Measurements from ENCODE around the gene PTHLH. TPM values are rescaled to one million over a fixed set of nuclear protein-coding genes. Genes with fewer than 3 reads are reported as not detected.

The PTHLH gene
- total RNA-seq, 4 donors from 2014 or later = 2.5 to 5.5 (median 3.3) TPM

DNA sequence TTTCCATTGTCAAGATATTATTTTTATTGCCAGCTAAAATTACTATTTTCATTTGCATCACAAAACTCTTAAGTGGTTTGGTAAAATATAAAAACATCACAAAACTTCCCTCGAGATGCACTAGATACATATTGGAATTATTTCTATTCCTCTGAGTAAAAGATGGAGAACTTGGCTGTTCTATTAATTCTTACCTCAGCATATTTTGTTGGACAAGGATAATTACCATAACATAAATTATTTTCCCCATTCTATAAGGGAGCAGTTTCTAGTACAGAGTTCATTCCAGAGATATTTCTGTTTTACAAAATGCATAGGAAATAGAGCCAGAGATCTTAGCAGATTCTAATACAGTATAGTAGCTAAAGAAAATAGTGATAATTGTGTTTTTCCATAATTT is 42.6 kb upstream of the PTHLH start:
- DNase-seq (ENCODE audit: extremely low spot score) = no peak
- TF ChIP-seq EP300 (IDR thresholded peaks at IDR 0.05) (no peak), CTCF (IDR thresholded peaks at IDR 0.05) (no peak), POLR2AphosphoS5 (IDR thresholded peaks at IDR 0.05) (no peak), POLR2A (IDR thresholded peaks at IDR 0.05; ENCODE audit: low read depth) (no peak)
- 90% methylated on average over 1 of the region's 1 CpG for WGBS
- Histone ChIP-seq H3K27me3 (no peaks in the 10 kb centered on the region), H3K4me3 (no peak overlapping the region), H3K27ac (replicated peaks in 1 of 4) (no peak overlapping the region), H3K9me3 (no peaks in the 10 kb centered on the region), H3K4me1 (no peaks in the 10 kb centered on the region), H3K36me3 (no peaks in the 10 kb centered on the region)
- intact Hi-C loops (cut with DNase I) = no loop called here

DNA sequence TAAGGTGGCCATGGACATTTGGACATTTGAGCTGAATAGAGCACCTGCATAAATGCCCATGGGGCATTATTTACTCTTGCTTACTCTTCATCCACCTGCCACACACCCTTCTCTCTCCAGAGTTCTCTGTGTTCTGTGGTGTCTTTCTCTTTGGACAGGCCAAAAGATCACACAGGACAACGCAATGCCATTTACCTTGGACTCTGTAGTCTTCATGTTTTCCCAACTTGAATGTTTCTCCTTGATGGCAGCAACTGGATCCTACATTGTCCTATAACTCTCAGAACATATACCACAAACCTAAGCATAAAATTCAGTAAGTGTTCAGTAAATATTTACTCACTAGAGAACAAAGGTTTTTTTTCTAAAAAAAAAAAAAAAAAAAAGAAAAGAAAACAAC is 41.7 kb upstream of the PTHLH start:
- no peaks in the 10 kb centered on the region for H3K36me3 ChIP-seq
- intact Hi-C loops (cut with DNase I) = no loop called here
- no peak for DNase-seq (ENCODE audit: extremely low spot score)
- no peaks in the 10 kb centered on the region for H3K4me1 ChIP-seq
- H3K4me3 ChIP-seq = no peak overlapping the region
- no peaks in the 10 kb centered on the region for H3K27me3 ChIP-seq
- no peak overlapping the region for H3K27ac ChIP-seq (replicated peaks in 1 of 4)
- H3K9me3 ChIP-seq = no peaks in the 10 kb centered on the region
- no peak for TF ChIP-seq EP300 (IDR thresholded peaks at IDR 0.05)
- TF ChIP-seq CTCF (IDR thresholded peaks at IDR 0.05) = no peak
- TF ChIP-seq POLR2AphosphoS5 (IDR thresholded peaks at IDR 0.05) = no peak
- TF ChIP-seq POLR2A (IDR thresholded peaks at IDR 0.05; ENCODE audit: low read depth) = no peak
- 100% methylated on average over 1 of the region's 1 CpG for WGBS

- Histone ChIP-seq H3K36me3 (no peaks in the 10 kb centered on the region), H3K27me3 (no peaks in the 10 kb centered on the region), H3K4me3 (no peak overlapping the region), H3K27ac (replicated peaks in 1 of 4) (no peak overlapping the region), H3K9me3 (no peaks in the 10 kb centered on the region), H3K4me1 (no peaks in the 10 kb centered on the region)
- intact Hi-C loops (cut with DNase I) = no loop called here
- WGBS = 94% methylated on average over 5 of the region's 5 CpGs
- DNase-seq (ENCODE audit: extremely low spot score) = no peak
- TF ChIP-seq CTCF (IDR thresholded peaks at IDR 0.05) (no peak), EP300 (IDR thresholded peaks at IDR 0.05) (no peak), POLR2AphosphoS5 (IDR thresholded peaks at IDR 0.05) (no peak), POLR2A (IDR thresholded peaks at IDR 0.05; ENCODE audit: low read depth) (no peak)
These were observed 39.9 kb upstream of the PTHLH start for GRCh38 chr12:28012333-28012918.

DNA sequence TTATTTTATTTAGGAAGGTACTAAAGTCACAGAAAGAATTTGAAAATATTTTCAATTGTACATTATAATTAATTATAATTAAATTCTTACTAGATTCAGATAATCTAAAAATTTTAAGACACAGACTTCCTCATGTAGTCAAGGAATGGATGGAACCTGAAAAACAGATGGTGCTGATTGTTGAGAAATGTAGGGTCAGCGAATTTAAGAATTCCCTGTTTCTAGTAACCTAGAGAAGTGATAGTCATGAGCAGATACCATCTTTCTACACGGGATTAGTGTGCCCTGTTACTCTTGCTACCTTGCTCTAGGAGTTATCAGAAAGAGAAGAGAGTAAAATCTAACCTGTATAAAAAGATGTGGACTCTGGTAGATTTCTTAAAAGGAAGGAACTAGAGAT is 37.5 kb upstream of the PTHLH start:
- 70% methylated on average over 2 of the region's 2 CpGs for WGBS
- TF ChIP-seq POLR2AphosphoS5 (IDR thresholded peaks at IDR 0.05) = no peak
- no peak for TF ChIP-seq CTCF (IDR thresholded peaks at IDR 0.05)
- TF ChIP-seq POLR2A (IDR thresholded peaks at IDR 0.05; ENCODE audit: low read depth) = no peak
- TF ChIP-seq EP300 (IDR thresholded peaks at IDR 0.05) = no peak

DNA sequence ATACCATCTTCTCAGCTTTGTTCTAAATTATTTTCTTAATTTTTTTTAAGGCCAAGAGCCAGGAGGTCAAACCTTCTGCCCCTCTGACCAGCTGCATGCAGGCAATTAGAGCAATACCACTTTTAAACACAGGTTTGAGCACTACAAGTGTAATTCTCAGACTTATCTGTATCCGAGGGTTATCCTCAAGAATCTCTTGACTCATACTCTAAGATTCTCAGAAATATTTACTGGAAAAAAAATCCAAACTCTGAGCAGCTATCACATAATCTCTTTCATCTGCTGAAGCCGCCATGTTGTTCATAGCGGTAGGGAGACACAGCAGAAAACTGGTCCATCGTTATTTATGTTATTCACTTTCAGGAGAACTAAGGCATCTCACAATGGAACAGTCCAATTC is 27.4 kb upstream of the PTHLH start:
- Histone ChIP-seq H3K4me3 (no peak overlapping the region), H3K36me3 (no peaks in the 10 kb centered on the region), H3K9me3 (no peaks in the 10 kb centered on the region), H3K27ac (replicated peaks in 1 of 4) (no peak overlapping the region), H3K27me3 (no peaks in the 10 kb centered on the region), H3K4me1 (no peaks in the 10 kb centered on the region)
- no peak for TF ChIP-seq CTCF (IDR thresholded peaks at IDR 0.05)
- no peak for TF ChIP-seq EP300 (IDR thresholded peaks at IDR 0.05)
- no peak for TF ChIP-seq POLR2AphosphoS5 (IDR thresholded peaks at IDR 0.05)
- TF ChIP-seq POLR2A (IDR thresholded peaks at IDR 0.05; ENCODE audit: low read depth) = no peak
- intact Hi-C loops (cut with DNase I) = loop anchor here (2.0 kb wide), 1 partner anchor 43 kb away; no protein-coding TSS in a partner anchor
- DNase-seq (ENCODE audit: extremely low spot score) = no peak
- WGBS = 96% methylated on average over 4 of the region's 4 CpGs

More for the DNA sequence above, 37.5 kb upstream of the PTHLH start:
- DNase-seq (ENCODE audit: extremely low spot score) = no peak
- H3K4me3 ChIP-seq = no peak overlapping the region
- H3K27ac ChIP-seq (replicated peaks in 1 of 4) = no peak overlapping the region
- intact Hi-C loops (cut with DNase I) = no loop called here
- no peaks in the 10 kb centered on the region for H3K36me3 ChIP-seq
- H3K27me3 ChIP-seq = no peaks in the 10 kb centered on the region
- no peaks in the 10 kb centered on the region for H3K4me1 ChIP-seq
- H3K9me3 ChIP-seq = no peaks in the 10 kb centered on the region
